Stomach (tissue), 9 donors: Measurements from ENCODE around the gene PTPRE. TPM values are rescaled to one million over a fixed set of nuclear protein-coding genes. Genes with fewer than 3 reads are reported as not detected.
A peak's percentile ranks its signal among the peaks of the same experiment; 100 is the strongest.

ENCODE experiments used
- DNase-seq, 2 donors: peaks; one replicate each; pipeline versions ENCODE4 v3.0.0 to v3.0.0-alpha.2; 2013 to 2019
- H3K27ac ChIP-seq, 5 donors: fragments of 200-600 bp in 4 of 5; sonication (generic) in 4 of 5; one replicate each; pipeline ENCODE4 v1.5.1; 2013 to 2019; ENCODE audit warnings: mild to moderate bottlenecking in 1 of 5, moderate library complexity in 1 of 5
- H3K27me3 ChIP-seq, 3 donors: fragments of 200-600 bp; sonication (generic); one replicate each; pipeline ENCODE4 v1.5.1; 2017 to 2019; ENCODE audit warnings: mixed run types in 1 of 3
- H3K36me3 ChIP-seq, 4 donors: fragments of 200-600 bp; sonication (generic); 1 replicate in 3 of 4; 2 replicates in 1 of 4; pipeline ENCODE4 v1.5.1; 2016 to 2019
- H3K4me1 ChIP-seq, 4 donors: fragments of 200-600 bp; sonication (generic); one replicate each; pipeline ENCODE4 v1.5.1; 2016 to 2019
- H3K4me3 ChIP-seq, 4 donors: fragments of 200-600 bp; sonication (generic) in 3 of 4; one replicate each; pipeline ENCODE4 v1.5.1; 2016 to 2019; ENCODE audit warnings: mild to moderate bottlenecking in 1 of 4
- H3K9me3 ChIP-seq, 4 donors: fragments of 200-600 bp; sonication (generic); one replicate each; pipeline ENCODE4 v1.5.1; 2016 to 2019
- CTCF ChIP-seq, 7 experiments: fragments of 450-650 bp in 4 of 7; fragments of 200-600 bp in 3 of 7; sonication (generic) in 3 of 7; IDR thresholded peaks; one replicate each; pipeline ENCODE4 v1.5.1; 2016 to 2019; ENCODE audit warnings: antibody characterized with exemption in 7 of 7, control low read depth in 2 of 7, mild to moderate bottlenecking in 1 of 7
- EP300 ChIP-seq: sonication (generic); formaldehyde crosslinking; IDR thresholded peaks from one replicate; pipeline ENCODE4 v1.6.1; 2017; ENCODE audit warnings: antibody characterized with exemption
- POLR2A ChIP-seq, 4 donors: fragments of 450-650 bp; IDR thresholded peaks; one replicate each; pipeline ENCODE4 v1.6.1; 2016; ENCODE audit warnings: antibody characterized with exemption in 4 of 4, control low read depth in 2 of 4, mild to moderate bottlenecking in 1 of 4, moderate library complexity in 1 of 4
- POLR2AphosphoS5 ChIP-seq, 3 donors: sonication (generic); formaldehyde crosslinking; IDR thresholded peaks; one replicate each; pipeline ENCODE4 v1.6.1; 2016; ENCODE audit warnings: antibody characterized with exemption in 3 of 3
- WGBS, 5 donors: extraction: QIAGEN DNeasy Blood & Tissue Kit in 3 of 5; methylation state at CpG; one replicate each; pipeline versions ENCODE4 v1.1.5 to v1.1.7; 2013 to 2018; 5-methylcytosine and 5-hydroxymethylcytosine counted together
- intact Hi-C: fragments of 100-400 bp; cut with DNase I; formaldehyde crosslinking; loops from one replicate; pipeline ENCODE4 v1.15.1; 2023; ENCODE audit warnings: low total_unique reads
- polyA plus RNA-seq, 3 donors: library from polyadenylated mRNA; stranded (reverse); fragments of 200-250 nt; gene quantifications; one replicate each; pipeline ENCODE4 v1.2.3, GENCODE V29; 2013
- total RNA-seq, 5 donors: library from RNA; depleted of rRNA; stranded (reverse); fragments of >200 nt; gene quantifications; one replicate each; pipeline versions ENCODE4 v1.1.0 to v1.2.3, GENCODE V29; 2014 to 2016
- donor health status: healthy with polysubstance abuse.
- donor health status: Bipolar disorder and iron deficiency.
- donor health status: healthy.

The PTPRE gene
- total and polyA plus RNA-seq, 8 donors, result 4.0 to 26.4 (median 8.9) TPM

- H3K9me3 ChIP-seq, result no peaks in the 10 kb centered on the region
- peaks cover 2 to 75% (median 60%) of the 10 kb centered on the region in 4 donors for H3K36me3 ChIP-seq
- no peaks in the 10 kb centered on the region for H3K27me3 ChIP-seq
- TF ChIP-seq CTCF (IDR thresholded peaks at IDR 0.05) (no peak), POLR2AphosphoS5 (IDR thresholded peaks at IDR 0.05) (peak in 1 of 3 donors; percentile 38)
- H3K4me3 ChIP-seq, result no peak overlapping the region
- H3K27ac ChIP-seq, result peak overlapping the region in 2 of 5 donors; percentile 33 to 69
- 84 to 98% (median 88%) methylated on average over 12 to 16 of the region's 16 CpGs for WGBS, 5 donors
- H3K4me1 ChIP-seq, result peaks cover 0 to 20% (median 0%) of the 10 kb centered on the region in 4 donors
- no peak for DNase-seq
- intact Hi-C loops, result no loop called here
These were observed 147.5 kb downstream of the PTPRE start for GRCh38 chr10:128054163-128054970.

- TF ChIP-seq CTCF (IDR thresholded peaks at IDR 0.05), result no peak
- no peak for TF ChIP-seq POLR2AphosphoS5 (IDR thresholded peaks at IDR 0.05)
- no peak for TF ChIP-seq EP300
- no peak for TF ChIP-seq POLR2A (IDR thresholded peaks at IDR 0.05)
- intact Hi-C loops, result no loop called here
- no peaks in the 10 kb centered on the region for H3K27me3 ChIP-seq
- no peaks in the 10 kb centered on the region for H3K9me3 ChIP-seq
- H3K4me3 ChIP-seq, result no peak overlapping the region
- H3K36me3 ChIP-seq, result peaks cover 2 to 77% (median 59%) of the 10 kb centered on the region in 4 donors
- DNase-seq, result no peak
- 95 to 97% (median 97%) methylated on average over 24 to 25 of the region's 25 CpGs for WGBS, 5 donors
- peaks cover 0 to 20% (median 0%) of the 10 kb centered on the region in 4 donors for H3K4me1 ChIP-seq
- H3K27ac ChIP-seq, result peak overlapping the region in 2 of 5 donors; percentile 33 to 69
These were observed 148.4 kb downstream of the PTPRE start for GRCh38 chr10:128055061-128055868.

GRCh38 chr10:128056303-128057050 is 149.6 kb downstream of the PTPRE start:
- TF ChIP-seq EP300 (no peak), CTCF (IDR thresholded peaks at IDR 0.05) (no peak), POLR2AphosphoS5 (IDR thresholded peaks at IDR 0.05) (no peak), POLR2A (IDR thresholded peaks at IDR 0.05) (no peak)
- intact Hi-C loops, result no loop called here
- no peak for DNase-seq
- Histone ChIP-seq H3K27ac (no peak overlapping the region), H3K4me1 (peaks cover 0 to 14% (median 0%) of the 10 kb centered on the region in 4 donors), H3K9me3 (no peaks in the 10 kb centered on the region), H3K36me3 (peaks cover 2 to 84% (median 64%) of the 10 kb centered on the region in 4 donors), H3K27me3 (no peaks in the 10 kb centered on the region), H3K4me3 (no peak overlapping the region)
- WGBS, 5 donors, result 73 to 87% (median 78%) methylated on average over 14 to 17 of the region's 17 CpGs
